Activated CD4-positive, alpha-beta memory T cell treated with anti-CD3 and anti-CD28 coated beads for 36 hours (primary cell): Measurements from ENCODE around the gene RRM2. TPM values are rescaled to one million over a fixed set of nuclear protein-coding genes. Genes with fewer than 3 reads are reported as not detected.

Experiments
- CTCF ChIA-PET: fragments of 350-600 bp; sonication (Branson Sonifier 250); formaldehyde crosslinking; loops from one replicate; lab custom pipeline; 2021; ENCODE audit warnings: antibody characterized with exemption, inconsistent platforms; lab: Charles Lee
- POLR2A ChIA-PET: fragments of 350-600 bp; sonication (Branson Sonifier 250); formaldehyde crosslinking; loops from one replicate; lab custom pipeline; 2021; ENCODE audit warnings: antibody characterized with exemption; lab: Charles Lee
- DNase-seq: peaks from one replicate; pipeline ENCODE4 v3.0.0-alpha.2; 2020
- H3K27ac Mint-ChIP-seq: one replicate; pipeline ENCODE4 v1.8.0; 2021; ENCODE audit warnings: mixed read lengths
- H3K27me3 Mint-ChIP-seq: one replicate; pipeline ENCODE4 v1.8.0; 2021; ENCODE audit warnings: mixed read lengths
- H3K36me3 Mint-ChIP-seq: one replicate; pipeline ENCODE4 v1.8.0; 2021; ENCODE audit warnings: mixed read lengths
- H3K4me1 Mint-ChIP-seq: one replicate; pipeline ENCODE4 v1.8.0; 2021; ENCODE audit warnings: low read depth, mixed read lengths
- H3K4me3 Mint-ChIP-seq: one replicate; pipeline ENCODE4 v1.8.0; 2021; ENCODE audit warnings: mild to moderate bottlenecking, mixed read lengths
- H3K9me3 Mint-ChIP-seq: one replicate; pipeline ENCODE4 v1.8.0; 2021; ENCODE audit warnings: mixed read lengths
- intact Hi-C: fragments of 100-400 bp; cut with micrococcal nuclease; formaldehyde crosslinking; loops from one replicate; pipeline ENCODE4 v1.15.1; 2023
- total RNA-seq, 2 experiments: library from RNA; stranded (reverse); gene quantifications; one replicate each; pipeline ENCODE4 v1.2.3, GENCODE V29; 2021

RRM2 gene
- total RNA-seq, 2 experiments from 2014 or later = 523 to 528 TPM

DNA sequence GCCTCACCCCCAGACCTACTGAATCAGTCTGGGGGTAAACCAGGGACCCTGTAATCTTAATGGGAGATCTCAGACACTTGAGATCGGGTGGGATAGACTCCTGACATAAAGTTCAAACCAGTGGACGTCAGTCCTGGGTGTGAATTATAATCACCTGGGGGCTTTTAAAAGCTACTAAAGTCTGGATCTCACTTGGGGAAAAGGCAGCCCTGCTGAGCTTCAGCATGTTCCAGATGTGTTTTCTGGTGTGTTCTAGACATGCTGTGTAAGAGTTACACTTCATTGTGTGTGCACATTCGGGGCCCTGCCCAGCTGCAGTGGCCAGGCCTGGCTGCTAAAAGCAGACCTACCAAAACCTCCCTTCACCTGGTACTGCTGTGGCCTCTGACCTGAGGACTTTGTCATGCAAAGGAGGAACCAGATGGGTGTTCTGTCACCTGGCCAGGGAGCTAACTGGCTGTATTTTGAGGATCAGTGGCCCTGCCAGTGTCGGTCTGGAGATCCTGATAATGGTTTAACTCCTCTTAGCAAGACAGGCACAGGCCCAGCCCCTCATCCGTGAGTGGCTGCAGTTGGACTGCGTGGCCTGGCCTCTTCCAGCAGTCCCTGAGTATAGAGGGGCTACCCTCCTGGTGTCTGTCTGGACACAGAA, 10.6 kb downstream of the RRM2 start:
- POLR2A ChIA-PET = interaction anchor here (0.7 to 1.0 kb wide), 3 partner anchors 9 to 41 kb away, joined by 3 to 4 read pairs (median 4); no protein-coding TSS in a partner anchor
- peaks cover 50% of the 10 kb centered on the region for H3K36me3 Mint-ChIP-seq
- no peak for DNase-seq
- intact Hi-C loops = no loop called here
- H3K9me3 Mint-ChIP-seq = no peaks in the 10 kb centered on the region
- CTCF ChIA-PET = interaction anchor here (1.0 kb wide), 1 partner anchor 61 kb away, joined by 3 read pairs; no protein-coding TSS in a partner anchor
- no peaks in the 10 kb centered on the region for H3K27me3 Mint-ChIP-seq
- no peak overlapping the region for H3K27ac Mint-ChIP-seq
- H3K4me3 Mint-ChIP-seq = no peak overlapping the region
- H3K4me1 Mint-ChIP-seq = peaks cover 23% of the 10 kb centered on the region

- CTCF ChIA-PET = interaction anchor here (0.9 to 3.0 kb wide), 3 partner anchors 18 to 274 kb away, joined by 3 to 10 read pairs (median 4); no protein-coding TSS in a partner anchor
- POLR2A ChIA-PET = interaction anchor here (1.1 to 2.0 kb wide), 3 partner anchors 10 to 63 kb away, joined by 3 to 10 read pairs (median 3); no protein-coding TSS in a partner anchor
- Mint-ChIP-seq H3K9me3 (no peaks in the 10 kb centered on the region), H3K36me3 (peaks cover 37% of the 10 kb centered on the region), H3K4me1 (peaks cover 11% of the 10 kb centered on the region), H3K4me3 (no peak overlapping the region), H3K27me3 (no peaks in the 10 kb centered on the region), H3K27ac (no peak overlapping the region)
- no peak for DNase-seq
- intact Hi-C loops = no loop called here
Measured at GRCh38 chr2:10135296-10136089, 13.0 kb downstream of the RRM2 start.

DNA sequence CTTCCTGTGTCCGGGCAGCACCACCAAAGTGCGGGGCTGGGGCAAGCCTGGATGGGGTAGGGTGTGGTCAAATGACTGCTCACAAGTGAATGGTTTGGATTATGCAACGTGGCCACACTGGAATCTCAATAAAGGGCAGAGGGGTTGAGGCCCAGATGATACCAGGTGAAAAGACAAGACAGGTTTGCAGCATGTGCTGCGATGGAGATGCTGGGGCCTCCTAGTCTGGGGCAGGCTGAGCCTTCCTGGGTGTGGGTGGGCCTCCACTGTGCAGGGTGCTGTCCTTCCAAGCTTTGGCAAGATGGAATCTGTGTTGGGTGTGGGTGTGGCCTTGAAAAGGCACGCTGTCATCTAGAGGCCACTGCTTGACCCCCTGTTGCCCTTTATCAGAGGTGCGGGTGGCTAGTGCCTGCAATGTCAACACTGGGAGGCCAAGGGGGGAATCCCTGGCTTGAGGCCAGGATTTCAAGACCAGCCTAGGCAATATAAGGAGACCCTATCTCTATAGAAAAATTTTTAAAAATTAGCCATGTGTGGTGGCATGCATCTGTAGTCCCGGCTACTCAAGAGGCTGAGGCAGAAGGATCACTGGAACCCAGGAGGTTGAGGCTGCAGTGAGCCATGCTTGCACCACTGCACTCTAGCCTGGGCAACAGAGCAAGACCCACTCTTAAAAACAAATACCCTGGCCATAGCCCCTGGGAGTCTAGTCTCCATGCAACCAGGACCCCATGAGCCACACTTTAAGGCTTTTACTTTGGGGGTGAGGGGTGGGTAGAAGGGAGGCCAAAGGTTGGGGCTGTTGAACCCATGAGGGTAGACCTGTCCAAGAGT, 13.8 kb downstream of the RRM2 start:
- ChIA-PET CTCF (interaction anchor here (3.0 kb wide), 1 partner anchor 273 kb away, joined by 10 read pairs; no protein-coding TSS in a partner anchor), POLR2A (no interaction called here)
- H3K4me3 Mint-ChIP-seq = no peak overlapping the region
- no peak overlapping the region for H3K27ac Mint-ChIP-seq
- intact Hi-C loops = no loop called here
- no peak for DNase-seq
- H3K4me1 Mint-ChIP-seq = peaks cover 12% of the 10 kb centered on the region
- H3K27me3 Mint-ChIP-seq = no peaks in the 10 kb centered on the region
- no peaks in the 10 kb centered on the region for H3K9me3 Mint-ChIP-seq
- peaks cover 32% of the 10 kb centered on the region for H3K36me3 Mint-ChIP-seq

DNA sequence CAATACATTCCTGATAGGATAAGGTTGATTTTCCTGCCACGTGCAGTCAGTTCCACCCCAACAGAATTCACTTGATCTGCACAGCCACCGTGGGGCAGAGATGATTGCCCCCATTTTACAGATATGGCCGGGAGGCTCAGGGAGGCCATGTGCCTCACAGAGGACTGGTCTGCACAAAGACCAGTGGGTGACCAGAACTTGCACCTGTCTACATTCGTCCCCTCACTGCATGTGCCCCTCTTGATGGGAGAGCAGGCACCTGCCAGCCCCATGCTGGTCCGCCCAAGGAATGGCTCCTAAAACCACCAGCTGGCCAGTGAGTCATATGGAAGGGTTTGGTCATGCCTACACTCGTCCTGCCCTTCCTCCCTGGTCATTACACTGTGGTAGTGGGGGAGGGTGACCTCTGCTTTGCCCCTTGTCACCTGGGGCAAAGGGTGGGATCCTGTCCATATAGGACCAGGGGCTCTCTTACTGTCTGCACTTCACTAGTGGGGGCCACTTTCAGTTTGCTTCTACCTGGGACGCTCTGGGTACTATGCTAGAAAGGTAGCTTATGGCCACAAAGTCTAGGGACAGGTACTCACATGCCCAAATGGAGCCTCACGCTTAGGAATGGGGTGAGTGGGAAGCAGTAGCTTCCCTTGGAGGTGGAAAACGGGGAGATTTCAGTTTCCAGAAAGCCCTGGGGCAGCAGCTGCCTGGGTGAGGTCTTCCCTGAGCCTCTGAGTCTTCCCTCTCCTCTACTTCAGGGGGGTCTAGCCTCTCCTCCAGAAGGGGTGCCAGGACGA, 14.7 kb downstream of the RRM2 start:
- H3K36me3 Mint-ChIP-seq = peaks cover 34% of the 10 kb centered on the region
- intact Hi-C loops = no loop called here
- POLR2A ChIA-PET = interaction anchor here (0.5 kb wide), 1 partner anchor 1154 kb away, joined by 8 read pairs; no protein-coding TSS in a partner anchor
- H3K9me3 Mint-ChIP-seq = no peaks in the 10 kb centered on the region
- peaks cover 13% of the 10 kb centered on the region for H3K4me1 Mint-ChIP-seq
- H3K27me3 Mint-ChIP-seq = no peaks in the 10 kb centered on the region
- no peak for DNase-seq
- no peak overlapping the region for H3K4me3 Mint-ChIP-seq
- H3K27ac Mint-ChIP-seq = no peak overlapping the region
- CTCF ChIA-PET = no interaction called here

DNA sequence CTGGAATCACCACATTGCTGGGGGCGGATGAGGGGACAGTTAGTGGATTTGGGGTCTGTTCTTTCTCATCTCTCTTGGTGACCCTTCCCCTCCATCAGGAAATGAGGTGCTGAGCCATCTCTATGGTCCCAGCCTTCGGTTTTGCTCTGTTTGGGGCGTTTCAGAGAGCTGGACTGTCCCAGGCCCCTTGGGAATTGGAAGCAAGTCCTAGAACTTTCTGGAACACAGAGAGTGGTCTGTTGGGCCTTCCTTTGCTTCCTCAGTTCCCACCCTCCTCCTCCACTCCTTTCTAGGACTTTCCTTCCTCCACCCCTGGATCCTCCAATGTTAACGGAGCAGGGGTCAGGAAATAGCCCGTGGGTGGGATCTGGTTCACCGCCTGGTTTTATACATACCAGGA, 17.0 kb downstream of the RRM2 start:
- DNase-seq = no peak
- CTCF ChIA-PET = interaction anchor here (1.8 to 6.9 kb wide), 3 partner anchors 198 to 296 kb away, joined by 4 to 73 read pairs (median 69); no protein-coding TSS in a partner anchor
- no peak overlapping the region for H3K4me3 Mint-ChIP-seq
- no peak overlapping the region for H3K27ac Mint-ChIP-seq
- peaks cover 39% of the 10 kb centered on the region for H3K36me3 Mint-ChIP-seq
- POLR2A ChIA-PET = interaction anchor here (1.2 kb wide), 1 partner anchor 269 kb away, joined by 3 read pairs; no protein-coding TSS in a partner anchor
- H3K4me1 Mint-ChIP-seq = peaks cover 13% of the 10 kb centered on the region
- intact Hi-C loops = no loop called here
- no peaks in the 10 kb centered on the region for H3K27me3 Mint-ChIP-seq
- no peaks in the 10 kb centered on the region for H3K9me3 Mint-ChIP-seq

- Mint-ChIP-seq H3K36me3 (peaks cover 48% of the 10 kb centered on the region), H3K27me3 (no peaks in the 10 kb centered on the region), H3K9me3 (no peaks in the 10 kb centered on the region), H3K4me3 (no peak overlapping the region), H3K27ac (peak overlapping the region; percentile 64), H3K4me1 (peaks cover 13% of the 10 kb centered on the region)
- no peak for DNase-seq
- intact Hi-C loops = no loop called here
- POLR2A ChIA-PET = interaction anchor here (0.8 to 2.6 kb wide), 2 partner anchors 12 to 16 kb away, joined by 3 to 6 read pairs; no protein-coding TSS in a partner anchor
- CTCF ChIA-PET = interaction anchor here (0.6 to 6.9 kb wide), 10 partner anchors 11 to 294 kb away, joined by 3 to 73 read pairs (median 4); no protein-coding TSS in a partner anchor
Measured at GRCh38 chr2:10140841-10141610, 18.5 kb downstream of the RRM2 start.

DNA sequence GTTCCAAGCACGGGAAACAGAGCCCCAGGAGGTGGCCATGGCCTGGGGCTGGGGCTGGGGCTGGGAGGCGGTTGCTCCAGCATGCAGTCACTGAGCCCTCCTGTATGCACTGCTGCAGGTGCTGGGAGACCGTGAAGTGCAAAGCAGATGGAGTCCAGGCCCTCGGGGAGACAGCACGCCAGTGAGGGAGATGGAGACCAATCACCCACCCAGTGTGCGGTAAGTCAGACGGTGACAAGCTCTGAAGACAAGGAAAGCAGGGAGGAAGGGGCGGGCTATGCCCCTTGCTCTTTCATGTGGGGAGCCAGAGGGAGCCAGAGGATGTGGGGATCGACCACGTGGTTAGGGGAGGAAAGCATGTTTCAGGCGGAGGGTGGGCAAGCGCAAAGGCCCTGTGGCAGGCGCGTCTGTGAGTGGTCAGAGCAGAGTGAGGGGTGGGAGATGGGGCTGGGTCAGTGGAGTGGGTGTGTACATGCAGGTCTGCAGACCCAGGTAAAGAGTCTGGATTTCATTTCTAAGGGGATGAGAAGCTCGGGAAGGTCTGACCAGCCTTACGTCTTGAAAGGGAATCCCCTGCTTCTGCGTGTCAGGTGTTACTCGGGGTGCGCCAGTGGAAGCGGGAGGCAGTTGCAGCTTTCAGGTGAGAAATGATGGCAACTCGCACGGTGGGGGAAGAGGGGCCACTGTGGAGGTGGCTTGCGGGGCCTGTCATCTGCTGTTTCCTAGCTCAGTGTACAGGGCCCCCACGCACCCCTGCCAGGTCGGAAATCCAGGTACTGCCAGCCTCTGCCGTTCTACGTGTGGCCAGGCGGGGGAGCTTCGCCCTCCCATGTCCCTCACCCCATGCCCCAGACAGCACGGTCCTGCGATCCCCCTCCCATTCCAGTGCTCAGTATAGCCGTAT, 19.4 kb downstream of the RRM2 start:
- intact Hi-C loops = no loop called here
- peak; percentile 43 for DNase-seq
- ChIA-PET POLR2A (interaction anchor here (0.7 to 2.6 kb wide), 4 partner anchors 9 to 17 kb away, joined by 3 to 6 read pairs (median 4); no protein-coding TSS in a partner anchor), CTCF (interaction anchor here (0.6 to 6.9 kb wide), 13 partner anchors 12 to 293 kb away, joined by 3 to 73 read pairs (median 3); partner anchors contain the start of gene HPCAL1)
- Mint-ChIP-seq H3K4me3 (no peak overlapping the region), H3K27me3 (no peaks in the 10 kb centered on the region), H3K36me3 (peaks cover 44% of the 10 kb centered on the region), H3K27ac (no peak overlapping the region), H3K4me1 (peaks cover 13% of the 10 kb centered on the region), H3K9me3 (no peaks in the 10 kb centered on the region)

DNA sequence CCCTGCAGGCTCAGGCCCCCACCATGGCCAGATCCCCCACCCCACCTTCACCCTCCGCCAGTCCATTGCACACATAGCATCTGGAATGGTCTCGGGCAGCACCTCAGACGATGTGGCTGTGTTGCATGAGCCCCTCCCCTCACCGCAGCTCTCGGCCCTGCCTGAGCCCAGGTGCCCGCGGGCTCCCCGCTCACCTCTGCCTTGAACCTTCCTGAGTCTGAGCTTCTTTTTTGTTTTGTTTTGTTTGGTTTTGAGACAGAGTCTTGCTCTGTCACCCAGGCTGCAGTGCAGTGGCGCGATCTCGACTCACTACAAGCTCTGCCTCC, 20.1 kb downstream of the RRM2 start:
- Mint-ChIP-seq H3K9me3 (no peaks in the 10 kb centered on the region), H3K36me3 (peaks cover 45% of the 10 kb centered on the region), H3K27me3 (no peaks in the 10 kb centered on the region), H3K4me1 (peaks cover 13% of the 10 kb centered on the region), H3K4me3 (no peak overlapping the region), H3K27ac (no peak overlapping the region)
- ChIA-PET CTCF (interaction anchor here (0.6 to 6.9 kb wide), 6 partner anchors 12 to 293 kb away, joined by 3 to 73 read pairs (median 4); partner anchors contain the start of gene HPCAL1), POLR2A (interaction anchor here (1.4 kb wide), 1 partner anchor 10 kb away, joined by 4 read pairs; no protein-coding TSS in a partner anchor)
- no peak for DNase-seq
- intact Hi-C loops = no loop called here

GRCh38 chr2:10144771-10145518, 22.4 kb downstream of the RRM2 start:
- Mint-ChIP-seq H3K4me3 (no peak overlapping the region), H3K4me1 (peaks cover 13% of the 10 kb centered on the region), H3K27me3 (no peaks in the 10 kb centered on the region), H3K36me3 (peaks cover 57% of the 10 kb centered on the region), H3K27ac (no peak overlapping the region), H3K9me3 (no peaks in the 10 kb centered on the region)
- ChIA-PET POLR2A (no interaction called here), CTCF (interaction anchor here (0.6 to 6.9 kb wide), 3 partner anchors 64 to 290 kb away, joined by 3 to 73 read pairs (median 69); no protein-coding TSS in a partner anchor)
- no peak for DNase-seq
- intact Hi-C loops = no loop called here
